ENCODE results near the gene MLXIP. TPM values are rescaled to one million over a fixed set of nuclear protein-coding genes. Genes with fewer than 3 reads are reported as not detected.

Gene MLXIP
- total and polyA plus RNA-seq, 2 donors from 2014 or later: 10.9 to 67.6 TPM

- peak overlapping the region; percentile 9 to 54 for H3K27ac ChIP-seq (ENCODE audit: low read depth in 2 of 2, low read length in 2 of 2)
- no peak for TF ChIP-seq CTCF (IDR thresholded peaks at IDR 0.05; ENCODE audit: borderline replicate concordance, extremely low read depth, insufficient read depth)
- H3K36me3 ChIP-seq (ENCODE audit: control insufficient read depth in 2 of 3, insufficient read depth in 3 of 3, low read length in 3 of 3): peaks cover 0 to 28% (median 20%) of the 10 kb centered on the region in 3 donors
- no peak overlapping the region for H3K4me3 ChIP-seq (ENCODE audit: low read length in 3 of 3)
- no peaks in the 10 kb centered on the region for H3K27me3 ChIP-seq (ENCODE audit: control insufficient read depth, insufficient read depth, low read length)
- DNase-seq: peak in 1 of 5 donors; percentile 63
- intact Hi-C loops (cut with DNase I): no loop called here
- no peak overlapping the region for H3K9ac ChIP-seq (ENCODE audit: low read length in 3 of 3)
- H3K4me1 ChIP-seq (ENCODE audit: control insufficient read depth in 2 of 3, insufficient read depth in 2 of 3, low read depth in 1 of 3, low read length in 3 of 3): peaks cover 0 to 27% (median 25%) of the 10 kb centered on the region in 3 donors
- H3K9me3 ChIP-seq (ENCODE audit: control insufficient read depth in 2 of 3, insufficient read depth in 1 of 3, low read length in 3 of 3): no peaks in the 10 kb centered on the region
- no peak for FAIRE-seq
Measured at GRCh38 chr12:122125452-122126341, 47.1 kb downstream of the MLXIP start.

- no peak for TF ChIP-seq CTCF (IDR thresholded peaks at IDR 0.05; ENCODE audit: borderline replicate concordance, extremely low read depth, insufficient read depth)
- Histone ChIP-seq H3K9me3 (ENCODE audit: control insufficient read depth in 2 of 3, insufficient read depth in 1 of 3, low read length in 3 of 3) (no peaks in the 10 kb centered on the region), H3K4me3 (ENCODE audit: low read length in 3 of 3) (no peak overlapping the region), H3K9ac (ENCODE audit: low read length in 3 of 3) (no peak overlapping the region), H3K36me3 (ENCODE audit: control insufficient read depth in 2 of 3, insufficient read depth in 3 of 3, low read length in 3 of 3) (peaks cover 0 to 31% (median 21%) of the 10 kb centered on the region in 3 donors), H3K4me1 (ENCODE audit: control insufficient read depth in 2 of 3, insufficient read depth in 2 of 3, low read depth in 1 of 3, low read length in 3 of 3) (peaks cover 0 to 27% (median 25%) of the 10 kb centered on the region in 3 donors), H3K27me3 (ENCODE audit: control insufficient read depth, insufficient read depth, low read length) (no peaks in the 10 kb centered on the region), H3K27ac (ENCODE audit: low read depth in 2 of 2, low read length in 2 of 2) (peak overlapping the region; percentile 23 to 54)
- DNase-seq (peak in 1 of 5 donors; percentile 35), FAIRE-seq (no peak)
- intact Hi-C loops (cut with DNase I): no loop called here
Measured at GRCh38 chr12:122126342-122126635, 47.7 kb downstream of the MLXIP start.

GRCh38 chr12:122126713-122127597, 48.4 kb downstream of the MLXIP start:
- H3K4me3 ChIP-seq (ENCODE audit: low read length in 3 of 3): no peak overlapping the region
- TF ChIP-seq CTCF (IDR thresholded peaks at IDR 0.05; ENCODE audit: borderline replicate concordance, extremely low read depth, insufficient read depth): peak; percentile 25
- FAIRE-seq (no peak), DNase-seq (peak in 1 of 5 donors; percentile 59)
- no peaks in the 10 kb centered on the region for H3K27me3 ChIP-seq (ENCODE audit: control insufficient read depth, insufficient read depth, low read length)
- peak overlapping the region; percentile 36 to 54 for H3K27ac ChIP-seq (ENCODE audit: low read depth in 2 of 2, low read length in 2 of 2)
- peaks cover 0 to 36% (median 21%) of the 10 kb centered on the region in 3 donors for H3K36me3 ChIP-seq (ENCODE audit: control insufficient read depth in 2 of 3, insufficient read depth in 3 of 3, low read length in 3 of 3)
- no peak overlapping the region for H3K9ac ChIP-seq (ENCODE audit: low read length in 3 of 3)
- H3K9me3 ChIP-seq (ENCODE audit: control insufficient read depth in 2 of 3, insufficient read depth in 1 of 3, low read length in 3 of 3): no peaks in the 10 kb centered on the region
- H3K4me1 ChIP-seq (ENCODE audit: control insufficient read depth in 2 of 3, insufficient read depth in 2 of 3, low read depth in 1 of 3, low read length in 3 of 3): peaks cover 0 to 27% (median 20%) of the 10 kb centered on the region in 3 donors
- intact Hi-C loops (cut with DNase I): no loop called here
